K562 (cell line): Measurements from ENCODE around the gene CC2D1A. TPM values are rescaled to one million over a fixed set of nuclear protein-coding genes. Genes with fewer than 3 reads are reported as not detected.

Source experiments
- ATAC-seq: fragments of 200-7000 bp; cut with Tn5 transposase; 3 replicates; pipeline ENCODE4 v1.9.1; 2020; ENCODE audit warnings: moderate library complexity
- BruUV-seq: library from RNA; stranded (reverse); fragments of 400-500 nt; replicated peaks from 2 replicates; lab custom pipeline; 2021; lab: Mats Ljungman, UMichigan
- CTCF ChIA-PET: fragments of 300-600 bp; formaldehyde crosslinking; extraction: SDS; loops from one replicate; lab custom pipeline; 2021; ENCODE audit warnings: low intra/inter-chr PET ratio; lab: Yijun Ruan, JAX
- POLR2A ChIA-PET: fragments of 300-600, 350-650 bp; sonication (Branson Sonifier 250); formaldehyde crosslinking; extraction: SDS; loops from one replicate; lab custom pipeline; 2021; ENCODE audit warnings: antibody characterized with exemption, inconsistent platforms; lab: Yijun Ruan, JAX
- DNase-seq, 4 experiments: peaks; one replicate each; pipeline versions ENCODE4 v3.0.0 to v3.0.0-alpha.2; 2011 to 2018; ENCODE audit warnings: low spot score in 3 of 4, mixed read lengths in 3 of 4; ENCODE audit errors: extremely low read depth in 1 of 4
- FAIRE-seq: peaks from 2 replicates; lab custom pipeline; 2011; peaks lifted over from hg19 to GRCh38; lab: Jason Lieb, UNC
- H2AFZ ChIP-seq: 2 replicates; pipeline ENCODE4 v1.6.0; 2011; ENCODE audit warnings: low read depth, low read length, control low read depth, inconsistent platforms
- H3K27ac ChIP-seq: fragments of 200-600 bp; 3 replicates; pipeline ENCODE4 v1.8.0; 2011; ENCODE audit warnings: low read depth, mild to moderate bottlenecking, control low read depth, inconsistent platforms, low read length, moderate library complexity, mixed read lengths; ENCODE audit errors: extremely low read depth
- H3K27me3 ChIP-seq, 2 experiments: fragments of 300-600 bp in 1 of 2; 2 replicates in 1 of 2; 3 replicates in 1 of 2; pipeline versions ENCODE4 v1.6.0 to v1.8.0; 2011; ENCODE audit warnings: inconsistent platforms in 2 of 2, low read length in 2 of 2, mild to moderate bottlenecking in 1 of 2, mixed read lengths in 1 of 2, moderate library complexity in 1 of 2; ENCODE audit not compliant: control insufficient read depth in 2 of 2, insufficient read depth in 2 of 2
- H3K36me3 ChIP-seq: fragments of 300-600 bp; 3 replicates; pipeline ENCODE4 v1.8.0; 2011; ENCODE audit warnings: mild to moderate bottlenecking, low read length, inconsistent platforms; ENCODE audit not compliant: control insufficient read depth, insufficient read depth
- H3K4me1 ChIP-seq, 2 experiments: fragments of 200-600 bp in 1 of 2; replicated peaks in 1 of 2; 2 replicates in 1 of 2; 3 replicates in 1 of 2; pipeline versions ENCODE4 v1.5.1 to v1.8.0; 2011; ENCODE audit warnings: inconsistent platforms in 2 of 2, low read length in 2 of 2, mild to moderate bottlenecking in 1 of 2, mixed read lengths in 1 of 2, moderate library complexity in 1 of 2; ENCODE audit not compliant: control insufficient read depth in 2 of 2, insufficient read depth in 2 of 2
- H3K4me2 ChIP-seq: 2 replicates; pipeline ENCODE4 v1.6.1; 2011; ENCODE audit warnings: low read length, control low read depth, inconsistent platforms, mixed read lengths; ENCODE audit not compliant: insufficient read depth
- H3K4me3 ChIP-seq: fragments of 200-600 bp; sonication (generic), shearing (Covaris generic); 2 replicates; pipeline ENCODE4 v1.5.1; 2016; ENCODE audit warnings: control low read depth, inconsistent platforms
- H3K79me2 ChIP-seq: fragments of 200-600 bp; 3 replicates; pipeline ENCODE4 v1.8.0; 2011; ENCODE audit warnings: low read length, inconsistent platforms; ENCODE audit not compliant: control insufficient read depth, insufficient read depth
- H3K9ac ChIP-seq, 2 experiments: 2 replicates each; pipeline versions ENCODE4 v1.6.0 to v1.6.1; 2011; ENCODE audit warnings: low read depth in 2 of 2, low read length in 2 of 2, control low read depth in 1 of 2, inconsistent platforms in 1 of 2, mild to moderate bottlenecking in 1 of 2, mixed read lengths in 1 of 2; ENCODE audit not compliant: insufficient read depth in 1 of 2
- H3K9me1 ChIP-seq: one replicate; pipeline ENCODE4 v1.6.0; 2011; ENCODE audit warnings: inconsistent platforms, mild to moderate bottlenecking, low read length, moderate library complexity; ENCODE audit not compliant: control insufficient read depth, insufficient read depth
- H3K9me3 ChIP-seq: replicated peaks from 2 replicates; pipeline ENCODE4 v1.5.1; 2011; ENCODE audit warnings: low read depth, low read length, inconsistent platforms; ENCODE audit not compliant: control insufficient read depth, insufficient read depth
- H4K20me1 ChIP-seq: replicated peaks from 2 replicates; pipeline ENCODE4 v1.6.1; 2011; ENCODE audit warnings: low read length, inconsistent platforms, mixed read lengths; ENCODE audit not compliant: control insufficient read depth, insufficient read depth
- BHLHE40 ChIP-seq: IDR thresholded peaks from 2 replicates; pipeline ENCODE4 v1.6.1; 2011; ENCODE audit warnings: low read length, improper control_type of control experiment
- HDAC2 ChIP-seq: fragments of 450-650 bp; IDR thresholded peaks from 2 replicates; pipeline ENCODE4 v1.6.1; 2016; ENCODE audit warnings: mild to moderate bottlenecking
- NCOR1 ChIP-seq: fragments of 450-650 bp; IDR thresholded peaks from 2 replicates; pipeline ENCODE4 v1.6.1; 2016; ENCODE audit warnings: mild to moderate bottlenecking, moderate library complexity
- PRPF4 ChIP-seq: fragments of 200-400 bp; formaldehyde crosslinking; IDR thresholded peaks from one replicate; pipeline ENCODE4 v1.6.1; 2017; ENCODE audit warnings: low read length, low read depth, mild to moderate bottlenecking; ENCODE audit not compliant: insufficient read depth, poor library complexity, severe bottlenecking
- RB1 ChIP-seq: fragments of 450-650 bp; IDR thresholded peaks from 2 replicates; pipeline ENCODE4 v1.6.1; 2017; ENCODE audit warnings: low read depth, mild to moderate bottlenecking
- RBM39 ChIP-seq: fragments of 200-400 bp; formaldehyde crosslinking; optimal IDR thresholded peaks from 2 replicates; pipeline ENCODE3; 2018; ENCODE audit warnings: low read depth, low read length
- SRSF1 ChIP-seq: fragments of 200-400 bp; formaldehyde crosslinking; IDR thresholded peaks from 2 replicates; pipeline ENCODE4 v1.6.1; 2017; ENCODE audit warnings: mild to moderate bottlenecking, low read depth, low read length, moderate library complexity
- XRCC5 ChIP-seq: fragments of 200-400 bp; formaldehyde crosslinking; IDR thresholded peaks from 2 replicates; pipeline ENCODE4 v1.6.1; 2017; ENCODE audit warnings: low read depth, mild to moderate bottlenecking, low read length
- ZNF197 ChIP-seq: fragments of 200-800 bp; sonication (Bioruptor generic); IDR thresholded peaks from 2 replicates; pipeline ENCODE4 v1.6.1; 2016; ENCODE audit warnings: low read depth, missing genetic modification characterization, missing compliant biosample characterization
- ZNF253 ChIP-seq: fragments of 250-450 bp; sonication (Bioruptor Pico); conservative IDR thresholded peaks from 2 replicates; pipeline ENCODE4 v1.6.1; 2021; ENCODE audit warnings: mild to moderate bottlenecking
- ZNF77 ChIP-seq: fragments of 250-450 bp; sonication (Bioruptor Pico); IDR thresholded peaks from 2 replicates; pipeline ENCODE4 v1.5.0; 2020
- WGBS: fragments of 100-300 bp; shearing (Covaris generic); methylation state at CpG from one replicate; pipeline ENCODE4 v1.1.6; 2016; ENCODE audit warnings: low coverage, mixed read lengths; ENCODE audit not compliant: insufficient coverage; ENCODE audit errors: missing lambda C conversion rate; 5-methylcytosine and 5-hydroxymethylcytosine counted together
- in situ Hi-C: fragments of 300-500 bp; cut with MboI; formaldehyde crosslinking; loops from 4 replicates; pipeline ENCODE4 v1.15.0; 2018; ENCODE audit warnings: inconsistent platforms, mixed read lengths
- intact Hi-C: fragments of 100-400 bp; cut with micrococcal nuclease; formaldehyde crosslinking; loops from 2 replicates; pipeline ENCODE4 v1.14.2; 2022
- polyA plus RNA-seq, 8 experiments: library from polyadenylated mRNA; depleted of rRNA in 4 of 8; stranded (reverse) in 5 of 8; unstranded in 3 of 8; fragments of >200 nt; fragmentation: Nextera tagmentation in 2 of 8; fragmentation: Illumina TruSeq in 1 of 8; extraction: Ambion mirVana in 2 of 8; extraction: Trizol in 1 of 8; gene quantifications; 2 replicates each; pipeline versions ENCODE4 v1.2.1 to v1.2.3, GENCODE V29; 2011 to 2014; ENCODE audit warnings: inconsistent platforms in 1 of 8, missing spikeins in 1 of 8
- total RNA-seq, 7 experiments: library from RNA; depleted of rRNA in 6 of 7; stranded (reverse); fragments of >200 nt in 6 of 7; fragmentation: Illumina TruSeq in 2 of 7; extraction: Trizol in 2 of 7; gene quantifications; 2 replicates each; pipeline versions ENCODE4 v1.2.1 to v1.2.3, GENCODE V29; 2011 to 2021; ENCODE audit warnings: low replicate concordance in 1 of 7
- TF ChIP-seq, protein P1 (sequence below): fragments of 250-450 bp; sonication (Bioruptor Pico); IDR thresholded peaks from 2 replicates; pipeline ENCODE4 v1.8.0; 2021; ENCODE audit warnings: moderate library complexity, mild to moderate bottlenecking, inconsistent platforms
- TF ChIP-seq, protein P2 (sequence below), 2 experiments: IDR thresholded peaks in 1 of 2; conservative IDR thresholded peaks in 1 of 2; 2 replicates each; pipeline ENCODE4 v1.6.1; 2016; ENCODE audit warnings: low read depth in 2 of 2, mild to moderate bottlenecking in 1 of 2, missing compliant biosample characterization in 1 of 2, missing genetic modification characterization in 1 of 2, moderate library complexity in 1 of 2
- TF ChIP-seq, protein P3 (sequence below): fragments of 450-650 bp; formaldehyde crosslinking; IDR thresholded peaks from 2 replicates; pipeline ENCODE4 v1.4.0; 2022; ENCODE audit warnings: missing genetic modification characterization
- TF ChIP-seq, protein P4 (sequence below): fragments of 450-650 bp; conservative IDR thresholded peaks from 2 replicates; pipeline ENCODE4 v1.6.1; 2016; ENCODE audit warnings: missing genetic modification characterization, low read depth, mild to moderate bottlenecking, control low read depth, missing compliant biosample characterization

Gene CC2D1A
- total and polyA plus RNA-seq, 9 of the 15 experiments (the other 6 are each of a cell fraction or from before 2014, with no cell fraction given), result 0.32 to 31.0 (median 12.9) TPM

DNA sequence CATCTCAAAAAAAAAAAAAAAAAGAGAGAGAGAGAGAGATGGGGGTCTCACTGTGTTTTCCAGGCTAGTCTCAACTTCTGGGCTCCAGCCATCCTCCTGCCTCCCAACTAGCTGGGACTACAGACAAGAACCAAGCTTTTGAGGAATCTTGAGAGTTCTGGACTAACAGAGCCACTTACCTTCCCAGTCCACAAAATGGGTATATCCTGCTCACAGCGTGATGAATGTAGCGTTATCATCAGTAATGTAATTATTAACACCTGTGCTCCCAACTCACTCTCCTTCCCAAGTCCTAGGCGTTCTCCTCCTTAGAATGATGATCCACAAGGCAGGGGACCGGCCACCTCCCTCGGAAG lies 33.7 kb upstream of the CC2D1A start:
- H3K4me2 ChIP-seq, result peak overlapping the region; percentile 77
- H4K20me1 ChIP-seq, result no peaks in the 10 kb centered on the region
- BruUV-seq, result no TSS peak
- H3K4me3 ChIP-seq, result peak overlapping the region; percentile 58
- H3K9ac ChIP-seq, result peak overlapping the region; percentile 62 to 89; a peak in 3 of 4 replicates
- peak overlapping the region; percentile 42; the same call in 1 of the 3 replicates for H3K27ac ChIP-seq
- FAIRE-seq (no peak), DNase-seq (no peak), ATAC-seq (no peak)
- peaks cover 3 to 4% of the 10 kb centered on the region in 2 experiments; a peak in 1 of 5 replicates for H3K27me3 ChIP-seq
- no peaks in the 10 kb centered on the region for H3K79me2 ChIP-seq
- CTCF ChIA-PET, result interaction anchor here (0.6 kb wide), 1 partner anchor 101 kb away, joined by 3 read pairs; no protein-coding TSS in a partner anchor
- POLR2A ChIA-PET, result interaction anchor here (0.7 to 1.5 kb wide), 3 partner anchors 26 to 209 kb away, joined by 3 to 5 read pairs (median 4); partner anchors contain the start of gene RLN3
- in situ Hi-C loops, result loop anchor here (10.0 kb wide), 1 partner anchor 612 kb away; no protein-coding TSS in a partner anchor
- peak overlapping the region; percentile 96 for H2AFZ ChIP-seq
- peaks cover 6 to 32% of the 10 kb centered on the region in 2 experiments for H3K4me1 ChIP-seq
- WGBS, result 12% methylated on average over 5 of the region's 5 CpGs
- H3K36me3 ChIP-seq, result no peaks in the 10 kb centered on the region
- intact Hi-C loops, result no loop called here
- H3K9me1 ChIP-seq, result no peaks in the 10 kb centered on the region
- no peaks in the 10 kb centered on the region; the same call in 1 of the 2 replicates for H3K9me3 ChIP-seq
- TF ChIP-seq XRCC5, result no peak
- peak; percentile 46; the same call in 1 of the 2 replicates for TF ChIP-seq HDAC2
- TF ChIP-seq NCOR1, result no peak
- no peak for TF ChIP-seq PRPF4
- no peak for TF ChIP-seq RB1
- TF ChIP-seq, protein P1, sequence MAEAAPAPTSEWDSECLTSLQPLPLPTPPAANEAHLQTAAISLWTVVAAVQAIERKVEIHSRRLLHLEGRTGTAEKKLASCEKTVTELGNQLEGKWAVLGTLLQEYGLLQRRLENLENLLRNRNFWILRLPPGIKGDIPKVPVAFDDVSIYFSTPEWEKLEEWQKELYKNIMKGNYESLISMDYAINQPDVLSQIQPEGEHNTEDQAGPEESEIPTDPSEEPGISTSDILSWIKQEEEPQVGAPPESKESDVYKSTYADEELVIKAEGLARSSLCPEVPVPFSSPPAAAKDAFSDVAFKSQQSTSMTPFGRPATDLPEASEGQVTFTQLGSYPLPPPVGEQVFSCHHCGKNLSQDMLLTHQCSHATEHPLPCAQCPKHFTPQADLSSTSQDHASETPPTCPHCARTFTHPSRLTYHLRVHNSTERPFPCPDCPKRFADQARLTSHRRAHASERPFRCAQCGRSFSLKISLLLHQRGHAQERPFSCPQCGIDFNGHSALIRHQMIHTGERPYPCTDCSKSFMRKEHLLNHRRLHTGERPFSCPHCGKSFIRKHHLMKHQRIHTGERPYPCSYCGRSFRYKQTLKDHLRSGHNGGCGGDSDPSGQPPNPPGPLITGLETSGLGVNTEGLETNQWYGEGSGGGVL (CRISPR knock-in tag), result no peak
- no peak for TF ChIP-seq ZNF197 (CRISPR knock-in tag)
- no peak for TF ChIP-seq ZNF77 (CRISPR knock-in tag)
- TF ChIP-seq, protein P2, sequence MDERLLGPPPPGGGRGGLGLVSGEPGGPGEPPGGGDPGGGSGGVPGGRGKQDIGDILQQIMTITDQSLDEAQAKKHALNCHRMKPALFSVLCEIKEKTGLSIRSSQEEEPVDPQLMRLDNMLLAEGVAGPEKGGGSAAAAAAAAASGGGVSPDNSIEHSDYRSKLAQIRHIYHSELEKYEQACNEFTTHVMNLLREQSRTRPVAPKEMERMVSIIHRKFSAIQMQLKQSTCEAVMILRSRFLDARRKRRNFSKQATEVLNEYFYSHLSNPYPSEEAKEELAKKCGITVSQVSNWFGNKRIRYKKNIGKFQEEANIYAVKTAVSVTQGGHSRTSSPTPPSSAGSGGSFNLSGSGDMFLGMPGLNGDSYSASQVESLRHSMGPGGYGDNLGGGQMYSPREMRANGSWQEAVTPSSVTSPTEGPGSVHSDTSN (CRISPR knock-in tag; IDR thresholded peaks at IDR 0.05; ENCODE audit: low read depth), result no peak
- TF ChIP-seq, protein P2 (tag; conservative IDR thresholded peaks at IDR 0.05; ENCODE audit: low read depth), result no peak
- TF ChIP-seq ZNF253 (CRISPR knock-in tag), result no peak
- TF ChIP-seq, protein P3, sequence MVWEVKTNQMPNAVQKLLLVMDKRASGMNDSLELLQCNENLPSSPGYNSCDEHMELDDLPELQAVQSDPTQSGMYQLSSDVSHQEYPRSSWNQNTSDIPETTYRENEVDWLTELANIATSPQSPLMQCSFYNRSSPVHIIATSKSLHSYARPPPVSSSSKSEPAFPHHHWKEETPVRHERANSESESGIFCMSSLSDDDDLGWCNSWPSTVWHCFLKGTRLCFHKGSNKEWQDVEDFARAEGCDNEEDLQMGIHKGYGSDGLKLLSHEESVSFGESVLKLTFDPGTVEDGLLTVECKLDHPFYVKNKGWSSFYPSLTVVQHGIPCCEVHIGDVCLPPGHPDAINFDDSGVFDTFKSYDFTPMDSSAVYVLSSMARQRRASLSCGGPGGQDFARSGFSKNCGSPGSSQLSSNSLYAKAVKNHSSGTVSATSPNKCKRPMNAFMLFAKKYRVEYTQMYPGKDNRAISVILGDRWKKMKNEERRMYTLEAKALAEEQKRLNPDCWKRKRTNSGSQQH (CRISPR knock-in tag), result no peak
- no peak for TF ChIP-seq RBM39
- no peak for TF ChIP-seq BHLHE40
- TF ChIP-seq SRSF1, result no peak
- TF ChIP-seq, protein P4, sequence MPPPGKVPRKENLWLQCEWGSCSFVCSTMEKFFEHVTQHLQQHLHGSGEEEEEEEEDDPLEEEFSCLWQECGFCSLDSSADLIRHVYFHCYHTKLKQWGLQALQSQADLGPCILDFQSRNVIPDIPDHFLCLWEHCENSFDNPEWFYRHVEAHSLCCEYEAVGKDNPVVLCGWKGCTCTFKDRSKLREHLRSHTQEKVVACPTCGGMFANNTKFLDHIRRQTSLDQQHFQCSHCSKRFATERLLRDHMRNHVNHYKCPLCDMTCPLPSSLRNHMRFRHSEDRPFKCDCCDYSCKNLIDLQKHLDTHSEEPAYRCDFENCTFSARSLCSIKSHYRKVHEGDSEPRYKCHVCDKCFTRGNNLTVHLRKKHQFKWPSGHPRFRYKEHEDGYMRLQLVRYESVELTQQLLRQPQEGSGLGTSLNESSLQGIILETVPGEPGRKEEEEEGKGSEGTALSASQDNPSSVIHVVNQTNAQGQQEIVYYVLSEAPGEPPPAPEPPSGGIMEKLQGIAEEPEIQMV, result no peak
